ENCODE data around the gene MT1M. TPM values are rescaled to one million over a fixed set of nuclear protein-coding genes. Genes with fewer than 3 reads are reported as not detected.

The MT1M gene
- total and polyA plus RNA-seq, 2 of the 4 experiments (the other 2 are of a cell fraction): 0.10 TPM; not detected in 1

DNA sequence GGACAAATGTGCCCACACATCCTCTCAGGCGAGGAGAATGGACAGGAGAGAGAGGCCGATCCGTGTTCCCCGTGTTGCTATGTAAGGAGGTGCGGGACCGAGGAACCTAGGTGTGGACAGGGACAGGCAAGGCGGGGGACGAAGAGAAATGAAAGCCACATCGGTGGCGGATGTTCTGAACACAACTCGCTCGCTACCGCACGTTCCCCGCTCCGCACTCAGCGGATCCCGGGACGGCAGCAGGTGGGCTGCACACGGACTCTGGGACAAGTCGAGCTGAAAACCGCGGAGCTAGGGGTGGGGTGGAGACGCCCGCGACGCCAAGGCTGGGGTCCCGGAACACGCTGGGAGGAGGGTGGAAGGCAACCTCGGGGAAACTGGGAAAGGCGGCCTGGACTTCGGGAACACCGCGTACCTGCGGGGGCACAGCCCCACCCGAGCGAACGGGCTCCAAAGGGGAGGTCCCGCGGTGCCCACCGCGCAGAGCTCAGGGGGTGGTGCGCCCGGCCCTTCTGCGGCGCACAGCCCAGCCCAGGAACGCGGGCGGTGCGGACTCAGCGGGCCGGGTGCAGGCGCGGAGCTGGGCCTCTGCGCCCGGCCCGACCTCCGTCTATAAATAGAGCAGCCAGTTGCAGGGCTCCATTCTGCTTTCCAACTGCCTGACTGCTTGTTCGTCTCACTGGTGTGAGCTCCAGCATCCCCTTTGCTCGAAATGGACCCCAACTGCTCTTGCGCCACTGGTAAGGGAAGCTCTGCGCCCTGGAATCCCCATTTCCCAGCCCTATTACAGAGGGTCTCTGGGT, 7.1 kb upstream of the MT1M start, which contains the start of gene MT1E:
MT1E (plus strand) TSS at position 642 of the 803 bp plus-strand sequence; CDS start at position 713, 71 bp downstream.
- dilution Hi-C loops (cut with HindIII; ENCODE audit: low sequenced_read_pairs, unreplicated experiment) (no loop called here), in situ Hi-C loops (cut with MboI; ENCODE audit: low sequenced_read_pairs) (no loop called here), intact Hi-C loops (cut with micrococcal nuclease) (loop anchor here (5.0 kb wide), 1 partner anchor 57 kb away; the partner anchor contains the start of gene MT1X)
- peak within 1 kb of the TSS; percentile 98 for H4K5ac ChIP-seq (ENCODE audit: low read depth, low read length)
- ATAC-seq (ENCODE audit: low read depth) (peak; percentile 91), DNase-seq (peak; percentile 76)
- no peaks in the 10 kb centered on the region for H3K9me3 ChIP-seq (ENCODE audit: control insufficient read depth, insufficient read depth, low read length)
- TF ChIP-seq NFE2L2 (IDR thresholded peaks at IDR 0.05; ENCODE audit: low read depth, low read length) (no peak), RCOR1 (IDR thresholded peaks at IDR 0.05; ENCODE audit: insufficient replicate concordance, low read length) (no peak), ELK1 (IDR thresholded peaks at IDR 0.05; ENCODE audit: borderline replicate concordance, low read depth, low read length) (no peak), POLR2A (IDR thresholded peaks at IDR 0.05; ENCODE audit: low read depth, low read length) (peak; percentile 95)
- WGBS, 2 experiments (ENCODE audit: extremely low coverage in 2 of 2, insufficient read length in 1 of 2): 13% methylated on average over 30 of the region's 62 CpGs; no CpG with 5 or more reads in 1 of the 2 experiments
- peak within 1 kb of the TSS; percentile 96 for H3K4me2 ChIP-seq (ENCODE audit: low read depth, low read length)
- H2BK15ac ChIP-seq (ENCODE audit: low read depth, low read length): peak within 1 kb of the TSS; percentile 95
- POLR2A ChIA-PET (ENCODE audit: unreplicated experiment): interaction anchor here (0.6 to 3.8 kb wide), 3 partner anchors 8 to 408 kb away, joined by 3 to 37 read pairs (median 12); partner anchors contain the start of gene MT2A
- peak within 1 kb of the TSS; percentile 92 for H2BK120ac ChIP-seq (ENCODE audit: low read depth, low read length)
- H3K56ac ChIP-seq (ENCODE audit: extremely low read depth, insufficient read depth, low read length): peak within 1 kb of the TSS; percentile 88
- peak within 1 kb of the TSS; percentile 79 for H2BK20ac ChIP-seq (ENCODE audit: low read depth, low read length)
- peak within 1 kb of the TSS; percentile 85 for H3K27ac ChIP-seq (ENCODE audit: insufficient read depth, low read length)
- peak within 1 kb of the TSS; percentile 98 for H2AFZ ChIP-seq (replicated peaks; ENCODE audit: low read length, poor library complexity)
- H2AK5ac ChIP-seq (ENCODE audit: low read depth, low read length): peak within 1 kb of the TSS; percentile 100
- H2BK5ac ChIP-seq (ENCODE audit: low read depth, low read length, poor library complexity, severe bottlenecking): peak within 1 kb of the TSS; percentile 92
- H3K9ac ChIP-seq (ENCODE audit: low read depth, low read length): peak within 1 kb of the TSS; percentile 84
- peak within 1 kb of the TSS; percentile 91 for H3K18ac ChIP-seq (ENCODE audit: low read depth, low read length)
- H3K4me1 ChIP-seq (ENCODE audit: control insufficient read depth, insufficient read depth, low read length): peaks cover 17% of the 10 kb centered on the region
- no peaks in the 10 kb centered on the region for H3K36me3 ChIP-seq (ENCODE audit: control insufficient read depth, insufficient read depth, low read length)
- peak within 1 kb of the TSS; percentile 96 for H4K91ac ChIP-seq (ENCODE audit: insufficient read depth, low read depth, low read length)
- peaks cover 4% of the 10 kb centered on the region; the same call in 1 of the 2 replicates for H3K9me1 ChIP-seq (ENCODE audit: insufficient read depth, low read length)
- H4K20me1 ChIP-seq (ENCODE audit: insufficient read depth, low read length): no peaks in the 10 kb centered on the region
- H2AK9ac ChIP-seq (replicated peaks; ENCODE audit: low read depth, low read length, poor library complexity): peak within 1 kb of the TSS; percentile 97
- H3K79me1 ChIP-seq (ENCODE audit: low read depth in 1 of 2, low read length in 2 of 2): peaks cover 3 to 13% of the 10 kb centered on the region in 2 experiments; a peak in 3 of 4 replicates
- CTCF ChIA-PET: interaction anchor here (1.5 kb wide), 1 partner anchor 14 kb away, joined by 3 read pairs; no protein-coding TSS in a partner anchor
- H4K8ac ChIP-seq (ENCODE audit: low read depth in 2 of 2, low read length in 2 of 2): peak within 1 kb of the TSS; percentile 97 to 98
- H3K23ac ChIP-seq (ENCODE audit: low read depth, low read length): peak within 1 kb of the TSS; percentile 96
- no peaks in the 10 kb centered on the region for H3K27me3 ChIP-seq (ENCODE audit: control insufficient read depth, insufficient read depth, low read length)
- H3K4me3 ChIP-seq (ENCODE audit: insufficient read depth, low read depth, low read length): peak within 1 kb of the TSS; percentile 51
- no TSS peak for BruUV-seq (replicated peaks)
- peak within 1 kb of the TSS; percentile 96 for H3K14ac ChIP-seq (replicated peaks; ENCODE audit: low read depth, low read length)
- peak within 1 kb of the TSS; percentile 97 for H3K4ac ChIP-seq (ENCODE audit: low read depth, low read length)
